ENCODE data around the gene SUCO.
"Not testable (repeated sequence)": the region's sequence is repeated elsewhere in the genome, so short reads cannot be mapped to it uniquely, and the experiment has no call there.

Gene SUCO

GRCh38 chr1:172609528-172609927 is 76.6 kb downstream of the SUCO start:
- DNase-seq (ENCODE audit: low read depth, low spot score) = no peak

- no peak for DNase-seq (ENCODE audit: low read depth, low spot score)
Measured at GRCh38 chr1:172612478-172612877, 79.5 kb downstream of the SUCO start.

GRCh38 chr1:172613294-172613693 is 80.3 kb downstream of the SUCO start:
- no peak for DNase-seq (ENCODE audit: low read depth, low spot score)

GRCh38 chr1:172616195-172616594 is 83.2 kb downstream of the SUCO start:
- no peak for DNase-seq (ENCODE audit: low read depth, low spot score)

- no peak for DNase-seq (ENCODE audit: low read depth, low spot score)
Measured at GRCh38 chr1:172616636-172617035, 83.7 kb downstream of the SUCO start.

GRCh38 chr1:172620603-172621002 is 87.7 kb downstream of the SUCO start:
- DNase-seq (ENCODE audit: low read depth, low spot score) = not testable (repeated sequence)

- no peak for DNase-seq (ENCODE audit: low read depth, low spot score)
Measured at GRCh38 chr1:172622541-172622940, 89.6 kb downstream of the SUCO start.

GRCh38 chr1:172623748-172624147 is 90.8 kb downstream of the SUCO start:
- no peak for DNase-seq (ENCODE audit: low read depth, low spot score)

- no peak for DNase-seq (ENCODE audit: low read depth, low spot score)
Measured at GRCh38 chr1:172626845-172627244, 93.9 kb downstream of the SUCO start.

- no peak for DNase-seq (ENCODE audit: low read depth, low spot score)
Measured at GRCh38 chr1:172627702-172628101, 94.8 kb downstream of the SUCO start.

GRCh38 chr1:172628401-172628800 is 95.5 kb downstream of the SUCO start:
- no peak for DNase-seq (ENCODE audit: low read depth, low spot score)

- no peak for DNase-seq (ENCODE audit: low read depth, low spot score)
Measured at GRCh38 chr1:172629170-172629569, 96.2 kb downstream of the SUCO start.

GRCh38 chr1:172629638-172630037 is 96.7 kb downstream of the SUCO start:
- DNase-seq (ENCODE audit: low read depth, low spot score) = no peak

GRCh38 chr1:172630056-172630818 is 97.3 kb downstream of the SUCO start:
- DNase-seq (ENCODE audit: low read depth, low spot score) = no peak

- DNase-seq (ENCODE audit: low read depth, low spot score) = no peak
Measured at GRCh38 chr1:172630868-172631267, 97.9 kb downstream of the SUCO start.

GRCh38 chr1:172637522-172637921 is 104.6 kb downstream of the SUCO start:
- peak; percentile 33 for DNase-seq (ENCODE audit: low read depth, low spot score)

GRCh38 chr1:172638249-172638648 is 105.3 kb downstream of the SUCO start:
- DNase-seq (ENCODE audit: low read depth, low spot score) = no peak

- no peak for DNase-seq (ENCODE audit: low read depth, low spot score)
Measured at GRCh38 chr1:172638885-172639831, 106.2 kb downstream of the SUCO start.

- no peak for DNase-seq (ENCODE audit: low read depth, low spot score)
Measured at GRCh38 chr1:172640111-172640510, 107.2 kb downstream of the SUCO start.

GRCh38 chr1:172641492-172641891 is 108.5 kb downstream of the SUCO start:
- no peak for DNase-seq (ENCODE audit: low read depth, low spot score)

GRCh38 chr1:172642970-172643369 is 110.0 kb downstream of the SUCO start:
- DNase-seq (ENCODE audit: low read depth, low spot score) = no peak

- DNase-seq (ENCODE audit: low read depth, low spot score) = no peak
Measured at GRCh38 chr1:172646653-172647052, 113.7 kb downstream of the SUCO start.

GRCh38 chr1:172647110-172647564 is 114.2 kb downstream of the SUCO start:
- DNase-seq (ENCODE audit: low read depth, low spot score) = no peak

All from smooth muscle cell of the brain vasculature (primary cell).